K562 (cell line): ENCODE results near the gene PACSIN1. TPM values are rescaled to one million over a fixed set of nuclear protein-coding genes. Genes with fewer than 3 reads are reported as not detected.

ENCODE experiments used
- CBX1 ChIP-seq: sonication (generic); IDR thresholded peaks from 2 replicates; pipeline ENCODE4 v1.6.1; 2016; ENCODE audit warnings: antibody characterized with exemption, low read depth, mild to moderate bottlenecking
- DACH1 ChIP-seq: fragments of 450-650 bp; IDR thresholded peaks from 2 replicates; pipeline ENCODE4 v1.6.1; 2018; ENCODE audit not compliant: partially characterized antibody
- ELF1 ChIP-seq: fragments of 200-800 bp; sonication (Bioruptor generic); IDR thresholded peaks from 2 replicates; pipeline ENCODE4 v1.6.1; 2016; ENCODE audit warnings: missing genetic modification characterization, missing compliant biosample characterization
- FOXJ2 ChIP-seq: fragments of 200-800 bp; sonication (Bioruptor generic); IDR thresholded peaks from 2 replicates; pipeline ENCODE4 v1.6.1; 2016; ENCODE audit warnings: missing genetic modification characterization, missing compliant biosample characterization
- KHSRP ChIP-seq: fragments of 450-650 bp; IDR thresholded peaks from 2 replicates; pipeline ENCODE4 v1.6.1; 2017
- MCM5 ChIP-seq: fragments of 450-650 bp; IDR thresholded peaks from 2 replicates; pipeline ENCODE4 v1.6.1; 2016; ENCODE audit warnings: low read depth
- NBN ChIP-seq: fragments of 450-650 bp; IDR thresholded peaks from 2 replicates; pipeline ENCODE4 v1.6.1; 2016; ENCODE audit warnings: low read depth, mild to moderate bottlenecking
- SUPT5H ChIP-seq: fragments of 450-650 bp; IDR thresholded peaks from 2 replicates; pipeline ENCODE4 v1.6.1; 2016
- TARDBP ChIP-seq: fragments of 450-650 bp; IDR thresholded peaks from 2 replicates; pipeline ENCODE4 v1.6.1; 2016
- ZC3H11A ChIP-seq: IDR thresholded peaks from 2 replicates; pipeline ENCODE4 v1.6.1; 2012; ENCODE audit warnings: low read depth, low read length, improper control_type of control experiment
- ZNF143 ChIP-seq: sonication (generic); formaldehyde crosslinking; IDR thresholded peaks from 2 replicates; pipeline ENCODE4 v1.9.0; 2022; ENCODE audit warnings: mild to moderate bottlenecking, missing genetic modification reagents
- polyA plus RNA-seq, 8 experiments: library from polyadenylated mRNA; depleted of rRNA in 4 of 8; stranded (reverse) in 5 of 8; unstranded in 3 of 8; fragments of >200 nt; fragmentation: Nextera tagmentation in 2 of 8; fragmentation: Illumina TruSeq in 1 of 8; extraction: Ambion mirVana in 2 of 8; extraction: Trizol in 1 of 8; gene quantifications; 2 replicates each; pipeline versions ENCODE4 v1.2.1 to v1.2.3, GENCODE V29; 2011 to 2014; ENCODE audit warnings: inconsistent platforms in 1 of 8, missing spikeins in 1 of 8
- total RNA-seq, 7 experiments: library from RNA; depleted of rRNA in 6 of 7; stranded (reverse); fragments of >200 nt in 6 of 7; fragmentation: Illumina TruSeq in 2 of 7; extraction: Trizol in 2 of 7; gene quantifications; 2 replicates each; pipeline versions ENCODE4 v1.2.1 to v1.2.3, GENCODE V29; 2011 to 2021; ENCODE audit warnings: low replicate concordance in 1 of 7
- TF ChIP-seq, protein P1 (sequence below): sonication (generic); formaldehyde crosslinking; IDR thresholded peaks from 2 replicates; pipeline ENCODE4 v1.8.0; 2022; ENCODE audit warnings: mild to moderate bottlenecking, missing genetic modification reagents, borderline replicate concordance
- TF ChIP-seq, protein P2 (sequence below), 2 experiments: fragments of 450-650 bp; IDR thresholded peaks; 2 replicates each; pipeline ENCODE4 v1.6.1; 2016
- TF ChIP-seq, protein P3 (sequence below), 2 experiments: fragments of 450-650 bp in 1 of 2; sonication (generic) in 1 of 2; formaldehyde crosslinking in 1 of 2; IDR thresholded peaks; 2 replicates each; pipeline versions ENCODE4 v1.7.1 to v1.9.0; 2016 to 2022; ENCODE audit warnings: inconsistent platforms in 1 of 2, mild to moderate bottlenecking in 1 of 2, missing genetic modification reagents in 1 of 2

PACSIN1 gene
- total and polyA plus RNA-seq, 9 of the 15 experiments (the other 6 are each of a cell fraction or from before 2014, with no cell fraction given) = 0.01 to 1.7 (median 0.45) TPM

DNA sequence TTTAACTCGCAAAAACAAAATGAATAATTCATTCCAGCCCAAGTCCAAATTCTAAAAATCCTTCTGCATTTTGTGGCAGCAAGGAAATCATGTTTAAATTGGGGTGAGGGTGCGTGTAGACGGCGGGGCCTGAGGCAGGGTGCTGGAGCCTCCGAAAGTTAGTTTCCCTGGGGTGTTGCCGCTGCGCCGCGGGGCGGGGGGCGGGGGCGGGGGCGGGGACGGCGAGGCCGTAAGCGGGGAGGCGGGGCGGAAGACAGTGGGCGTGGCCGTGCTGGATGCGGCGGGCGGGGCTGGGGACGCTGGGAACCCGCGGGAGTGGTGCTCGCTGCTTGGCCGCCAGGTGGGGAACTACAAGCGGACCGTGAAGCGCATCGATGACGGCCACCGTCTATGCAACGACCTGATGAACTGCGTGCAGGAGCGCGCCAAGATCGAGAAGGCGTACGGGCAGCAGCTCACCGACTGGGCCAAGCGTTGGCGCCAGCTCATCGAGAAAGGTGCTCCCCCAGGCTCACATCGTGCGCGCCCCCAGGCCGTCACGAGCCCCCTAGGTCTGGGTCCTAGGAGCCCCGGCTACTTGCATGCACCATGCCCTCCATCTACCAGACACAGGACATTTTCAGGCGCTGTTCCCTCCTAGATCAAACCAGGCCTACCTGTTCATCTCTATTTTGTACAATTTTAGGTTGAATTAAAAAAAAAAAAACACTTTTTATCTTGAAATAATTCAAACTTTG is 61.3 kb downstream of the PACSIN1 start (continued):
- TF ChIP-seq, protein P1, sequence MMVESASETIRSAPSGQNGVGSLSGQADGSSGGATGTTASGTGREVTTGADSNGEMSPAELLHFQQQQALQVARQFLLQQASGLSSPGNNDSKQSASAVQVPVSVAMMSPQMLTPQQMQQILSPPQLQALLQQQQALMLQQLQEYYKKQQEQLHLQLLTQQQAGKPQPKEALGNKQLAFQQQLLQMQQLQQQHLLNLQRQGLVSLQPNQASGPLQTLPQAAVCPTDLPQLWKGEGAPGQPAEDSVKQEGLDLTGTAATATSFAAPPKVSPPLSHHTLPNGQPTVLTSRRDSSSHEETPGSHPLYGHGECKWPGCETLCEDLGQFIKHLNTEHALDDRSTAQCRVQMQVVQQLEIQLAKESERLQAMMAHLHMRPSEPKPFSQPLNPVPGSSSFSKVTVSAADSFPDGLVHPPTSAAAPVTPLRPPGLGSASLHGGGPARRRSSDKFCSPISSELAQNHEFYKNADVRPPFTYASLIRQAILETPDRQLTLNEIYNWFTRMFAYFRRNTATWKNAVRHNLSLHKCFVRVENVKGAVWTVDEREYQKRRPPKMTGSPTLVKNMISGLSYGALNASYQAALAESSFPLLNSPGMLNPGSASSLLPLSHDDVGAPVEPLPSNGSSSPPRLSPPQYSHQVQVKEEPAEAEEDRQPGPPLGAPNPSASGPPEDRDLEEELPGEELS = no peak
- TF ChIP-seq CBX1 = peak; percentile 43; the same call in 1 of the 2 replicates
- no peak for TF ChIP-seq DACH1
- TF ChIP-seq, protein P2, sequence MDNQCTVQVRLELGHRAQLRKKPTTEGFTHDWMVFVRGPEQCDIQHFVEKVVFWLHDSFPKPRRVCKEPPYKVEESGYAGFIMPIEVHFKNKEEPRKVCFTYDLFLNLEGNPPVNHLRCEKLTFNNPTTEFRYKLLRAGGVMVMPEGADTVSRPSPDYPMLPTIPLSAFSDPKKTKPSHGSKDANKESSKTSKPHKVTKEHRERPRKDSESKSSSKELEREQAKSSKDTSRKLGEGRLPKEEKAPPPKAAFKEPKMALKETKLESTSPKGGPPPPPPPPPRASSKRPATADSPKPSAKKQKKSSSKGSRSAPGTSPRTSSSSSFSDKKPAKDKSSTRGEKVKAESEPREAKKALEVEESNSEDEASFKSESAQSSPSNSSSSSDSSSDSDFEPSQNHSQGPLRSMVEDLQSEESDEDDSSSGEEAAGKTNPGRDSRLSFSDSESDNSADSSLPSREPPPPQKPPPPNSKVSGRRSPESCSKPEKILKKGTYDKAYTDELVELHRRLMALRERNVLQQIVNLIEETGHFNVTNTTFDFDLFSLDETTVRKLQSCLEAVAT (IDR thresholded peaks at IDR 0.05) = peak; percentile 45 to 61; a peak in 2 of 4 replicates
- no peak for TF ChIP-seq ZNF143 (CRISPR knock-in tag)
- TF ChIP-seq NBN = no peak
- TF ChIP-seq, protein P3, sequence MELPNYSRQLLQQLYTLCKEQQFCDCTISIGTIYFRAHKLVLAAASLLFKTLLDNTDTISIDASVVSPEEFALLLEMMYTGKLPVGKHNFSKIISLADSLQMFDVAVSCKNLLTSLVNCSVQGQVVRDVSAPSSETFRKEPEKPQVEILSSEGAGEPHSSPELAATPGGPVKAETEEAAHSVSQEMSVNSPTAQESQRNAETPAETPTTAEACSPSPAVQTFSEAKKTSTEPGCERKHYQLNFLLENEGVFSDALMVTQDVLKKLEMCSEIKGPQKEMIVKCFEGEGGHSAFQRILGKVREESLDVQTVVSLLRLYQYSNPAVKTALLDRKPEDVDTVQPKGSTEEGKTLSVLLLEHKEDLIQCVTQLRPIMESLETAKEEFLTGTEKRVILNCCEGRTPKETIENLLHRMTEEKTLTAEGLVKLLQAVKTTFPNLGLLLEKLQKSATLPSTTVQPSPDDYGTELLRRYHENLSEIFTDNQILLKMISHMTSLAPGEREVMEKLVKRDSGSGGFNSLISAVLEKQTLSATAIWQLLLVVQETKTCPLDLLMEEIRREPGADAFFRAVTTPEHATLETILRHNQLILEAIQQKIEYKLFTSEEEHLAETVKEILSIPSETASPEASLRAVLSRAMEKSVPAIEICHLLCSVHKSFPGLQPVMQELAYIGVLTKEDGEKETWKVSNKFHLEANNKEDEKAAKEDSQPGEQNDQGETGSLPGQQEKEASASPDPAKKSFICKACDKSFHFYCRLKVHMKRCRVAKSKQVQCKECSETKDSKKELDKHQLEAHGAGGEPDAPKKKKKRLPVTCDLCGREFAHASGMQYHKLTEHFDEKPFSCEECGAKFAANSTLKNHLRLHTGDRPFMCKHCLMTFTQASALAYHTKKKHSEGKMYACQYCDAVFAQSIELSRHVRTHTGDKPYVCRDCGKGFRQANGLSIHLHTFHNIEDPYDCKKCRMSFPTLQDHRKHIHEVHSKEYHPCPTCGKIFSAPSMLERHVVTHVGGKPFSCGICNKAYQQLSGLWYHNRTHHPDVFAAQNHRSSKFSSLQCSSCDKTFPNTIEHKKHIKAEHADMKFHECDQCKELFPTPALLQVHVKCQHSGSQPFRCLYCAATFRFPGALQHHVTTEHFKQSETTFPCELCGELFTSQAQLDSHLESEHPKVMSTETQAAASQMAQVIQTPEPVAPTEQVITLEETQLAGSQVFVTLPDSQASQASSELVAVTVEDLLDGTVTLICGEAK (IDR thresholded peaks at IDR 0.05) = 0 out of 2 replicates have a peak, but pooled peaks have one; percentile 27
- TF ChIP-seq, protein P3 (CRISPR knock-in tag; IDR thresholded peaks at IDR 0.05) = no peak
- no peak for TF ChIP-seq MCM5
- TF ChIP-seq KHSRP = no peak
- TF ChIP-seq SUPT5H = peak; percentile 30; the same call in 1 of the 2 replicates
- TF ChIP-seq TARDBP = peak; percentile 30; the same call in 1 of the 2 replicates
- no peak for TF ChIP-seq ZC3H11A
- no peak for TF ChIP-seq ELF1 (tag)
- TF ChIP-seq FOXJ2 (tag) = no peak
